HepG2 (cell line): ENCODE results near the gene TSHZ2. TPM values are rescaled to one million over a fixed set of nuclear protein-coding genes. Genes with fewer than 3 reads are reported as not detected.

Source experiments
- ATAC-seq: fragments of 200-7000 bp; cut with Tn5 transposase; 3 replicates; pipeline ENCODE4 v1.9.1; 2020; ENCODE audit warnings: mild to moderate bottlenecking, moderate library complexity
- BruUV-seq: library from RNA; stranded (reverse); fragments of 400-500 nt; replicated peaks from 2 replicates; lab custom pipeline; 2021; lab: Mats Ljungman, UMichigan
- CTCF ChIA-PET: fragments of 300-600 bp; formaldehyde crosslinking; extraction: SDS; loops from one replicate; lab custom pipeline; 2021; ENCODE audit warnings: low total read pairs, inconsistent platforms, low intra/inter-chr PET ratio; lab: Yijun Ruan, JAX
- POLR2A ChIA-PET: fragments of 350-600 bp; sonication (Branson Sonifier 250); formaldehyde crosslinking; loops from one replicate; lab custom pipeline; 2020; ENCODE audit warnings: antibody characterized with exemption, inconsistent platforms; lab: Yijun Ruan, JAX
- DNase-seq: peaks from one replicate; pipeline ENCODE4 v3.0.0-alpha.2; 2015; ENCODE audit warnings: low spot score
- FAIRE-seq: peaks from 3 replicates; lab custom pipeline; 2011; peaks lifted over from hg19 to GRCh38; lab: Jason Lieb, UNC
- H2AFZ ChIP-seq: one replicate; pipeline ENCODE4 v1.6.1; 2011; ENCODE audit warnings: low read length, inconsistent platforms
- H3K27ac ChIP-seq: fragments of 300-600 bp; 3 replicates; pipeline ENCODE4 v1.8.0; 2011; ENCODE audit warnings: mixed run types, mild to moderate bottlenecking, mixed read lengths, low read length, inconsistent platforms; ENCODE audit not compliant: insufficient read depth; ENCODE audit errors: extremely low read length
- H3K27me3 ChIP-seq, 2 experiments: fragments of 200-600 bp in 1 of 2; 2 replicates in 1 of 2; 3 replicates in 1 of 2; pipeline versions ENCODE4 v1.6.0 to v1.8.0; 2011; ENCODE audit warnings: low read length in 2 of 2, mild to moderate bottlenecking in 2 of 2, moderate library complexity in 2 of 2, inconsistent platforms in 1 of 2; ENCODE audit not compliant: insufficient read depth in 2 of 2, control insufficient read depth in 1 of 2
- H3K36me3 ChIP-seq, 2 experiments: fragments of 200-600 bp in 1 of 2; replicated peaks in 1 of 2; 2 replicates in 1 of 2; 3 replicates in 1 of 2; pipeline versions ENCODE4 v1.5.1 to v1.8.0; 2011; ENCODE audit warnings: low read length in 2 of 2, inconsistent platforms in 1 of 2; ENCODE audit not compliant: insufficient read depth in 2 of 2, control insufficient read depth in 1 of 2
- H3K4me1 ChIP-seq: 2 replicates; pipeline ENCODE4 v1.5.1; 2012; ENCODE audit warnings: low read length, inconsistent platforms; ENCODE audit not compliant: insufficient read depth
- H3K4me2 ChIP-seq: 2 replicates; pipeline ENCODE4 v1.6.0; 2011; ENCODE audit warnings: low read depth, low read length, inconsistent platforms
- H3K4me3 ChIP-seq, 3 experiments: fragments of 200-600 bp in 1 of 3; sonication (generic), shearing (Covaris generic) in 1 of 3; replicated peaks in 1 of 3; 2 replicates each; pipeline ENCODE4 v1.5.1; 2011 to 2016; ENCODE audit warnings: low read length in 3 of 3, inconsistent platforms in 2 of 3, low read depth in 2 of 3, mild to moderate bottlenecking in 2 of 3, control low read depth in 1 of 3, mixed read lengths in 1 of 3; ENCODE audit not compliant: insufficient read depth in 1 of 3
- H3K79me2 ChIP-seq: one replicate; pipeline ENCODE4 v1.6.1; 2011; ENCODE audit warnings: low read length, inconsistent platforms; ENCODE audit not compliant: insufficient read depth
- H3K9ac ChIP-seq: 2 replicates; pipeline ENCODE4 v1.6.0; 2011; ENCODE audit warnings: mild to moderate bottlenecking, low read depth, low read length, inconsistent platforms; ENCODE audit not compliant: insufficient read depth
- H3K9me3 ChIP-seq: 2 replicates; pipeline ENCODE4 v1.5.1; 2012; ENCODE audit warnings: mild to moderate bottlenecking, low read length
- H4K20me1 ChIP-seq: 2 replicates; pipeline ENCODE4 v1.6.0; 2011; ENCODE audit warnings: inconsistent platforms, mild to moderate bottlenecking, low read length, moderate library complexity; ENCODE audit not compliant: insufficient read depth
- NRL ChIP-seq: sonication (generic); formaldehyde crosslinking; IDR thresholded peaks from 2 replicates; pipeline ENCODE4 v1.5.0; 2020; ENCODE audit warnings: missing genetic modification reagents, mild to moderate bottlenecking, moderate library complexity, borderline replicate concordance
- PAWR ChIP-seq: sonication (generic); formaldehyde crosslinking; IDR thresholded peaks from 2 replicates; pipeline ENCODE4 v1.4.0; 2020; ENCODE audit warnings: missing genetic modification reagents, mild to moderate bottlenecking, borderline replicate concordance
- TRIM24 ChIP-seq: sonication (generic); formaldehyde crosslinking; IDR thresholded peaks from 2 replicates; pipeline ENCODE4 v1.8.0; 2022; ENCODE audit warnings: mild to moderate bottlenecking, missing genetic modification reagents
- ZNF468 ChIP-seq: sonication (generic); formaldehyde crosslinking; IDR thresholded peaks from 2 replicates; pipeline ENCODE4 v1.8.0; 2022; ENCODE audit warnings: mild to moderate bottlenecking, moderate library complexity, missing genetic modification reagents
- WGBS: methylation state at CpG from one replicate; pipeline ENCODE4 v1.1.6; 2017; ENCODE audit warnings: low lambda C conversion rate; 5-methylcytosine and 5-hydroxymethylcytosine counted together
- in situ Hi-C: cut with HindIII; loops from 2 replicates; pipeline ENCODE4 v1.10.0; 2017; ENCODE audit warnings: low pct_unique_long_range_greater_than_20kb; ENCODE audit not compliant: extremely low pct_ligation_motif_present
- intact Hi-C: fragments of 100-400 bp; cut with micrococcal nuclease; formaldehyde crosslinking; loops from one replicate; pipeline ENCODE4 v1.10.0; 2022; ENCODE audit not compliant: unreplicated experiment
- polyA plus RNA-seq, 8 experiments: library from polyadenylated mRNA; depleted of rRNA in 3 of 8; stranded (reverse) in 7 of 8; unstranded in 1 of 8; fragments of >200 nt; fragmentation: Illumina TruSeq in 4 of 8; extraction: Trizol in 4 of 8; gene quantifications; 2 replicates each; pipeline versions ENCODE4 v1.2.1 to v1.2.3, GENCODE V29; 2011 to 2016; ENCODE audit warnings: low read depth in 4 of 8, missing spikeins in 1 of 8, mixed read lengths in 1 of 8; ENCODE audit not compliant: insufficient read depth in 1 of 8
- total RNA-seq, 5 experiments: library from RNA; depleted of rRNA; stranded (reverse); fragments of >200 nt; fragmentation: Illumina TruSeq; extraction: Trizol; gene quantifications; 2 replicates each; pipeline ENCODE4 v1.2.3, GENCODE V29; 2016; ENCODE audit warnings: low read depth in 1 of 5
- TF ChIP-seq, protein P1 (sequence below): sonication (generic); formaldehyde crosslinking; IDR thresholded peaks from one replicate; pipeline ENCODE4 v1.5.1; 2020; ENCODE audit warnings: mild to moderate bottlenecking, missing genetic modification reagents; ENCODE audit errors: not compliant biosample characterization
- TF ChIP-seq, protein P2 (sequence below): IDR thresholded peaks from 2 replicates; pipeline ENCODE4 v1.6.1; 2016; ENCODE audit warnings: mild to moderate bottlenecking, missing biosample characterization, missing genetic modification reagents
- TF ChIP-seq, protein P3 (sequence below): sonication (generic); formaldehyde crosslinking; IDR thresholded peaks from 2 replicates; pipeline ENCODE4 v1.5.0; 2020; ENCODE audit warnings: mild to moderate bottlenecking, low read depth, missing genetic modification reagents, borderline replicate concordance

Gene TSHZ2
- total and polyA plus RNA-seq, 2 of the 13 experiments (the other 11 are each of a cell fraction or from before 2014, with no cell fraction given): 0.01 TPM; not detected in 1

DNA sequence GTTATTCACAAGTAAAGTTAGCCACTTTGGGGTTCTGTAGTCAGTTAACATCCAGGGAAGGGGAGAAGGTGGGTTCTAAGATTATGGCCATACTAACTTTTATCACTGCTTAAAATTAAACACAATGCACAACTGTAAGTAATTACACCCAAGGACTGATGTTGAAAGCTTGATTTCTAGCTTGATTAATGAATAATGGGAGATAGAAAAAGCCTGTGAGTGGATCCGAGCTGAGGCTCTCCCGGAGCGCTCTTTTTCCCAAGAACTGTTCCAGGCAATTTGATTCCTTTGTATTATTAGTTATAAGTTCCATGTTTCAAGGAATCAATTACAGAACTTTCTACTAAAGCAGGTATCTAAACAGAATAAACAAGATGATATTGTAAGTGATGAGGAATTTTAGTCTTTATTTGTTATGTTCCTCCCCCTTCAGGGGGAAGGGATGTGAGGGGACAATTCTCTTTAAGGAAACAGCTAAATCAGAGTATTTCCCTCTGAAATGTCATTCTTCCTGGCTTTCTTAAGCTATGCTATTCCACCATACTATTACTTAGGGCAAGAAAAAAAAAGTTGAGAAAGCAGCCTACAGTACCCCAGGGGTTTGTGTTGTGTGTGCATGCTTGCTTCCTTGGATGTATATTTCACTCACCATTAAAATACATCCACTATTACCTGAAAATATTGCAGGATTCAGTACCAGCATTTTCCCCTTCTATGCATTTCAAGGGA lies 3.8 kb downstream of the TSHZ2 start:
- Histone ChIP-seq H3K36me3 (no peaks in the 10 kb centered on the region), H3K4me3 (no peak overlapping the region), H3K27ac (no peak overlapping the region), H3K9me3 (no peaks in the 10 kb centered on the region), H2AFZ (no peak overlapping the region), H3K4me2 (no peak overlapping the region), H3K79me2 (no peaks in the 10 kb centered on the region), H3K27me3 (peaks cover 0 to 38% of the 10 kb centered on the region in 2 experiments; a peak in 3 of 5 replicates), H4K20me1 (no peaks in the 10 kb centered on the region), H3K9ac (no peak overlapping the region), H3K4me1 (peaks cover 14% of the 10 kb centered on the region)
- in situ Hi-C loops (no loop called here), intact Hi-C loops (no loop called here)
- TF ChIP-seq, protein P1, sequence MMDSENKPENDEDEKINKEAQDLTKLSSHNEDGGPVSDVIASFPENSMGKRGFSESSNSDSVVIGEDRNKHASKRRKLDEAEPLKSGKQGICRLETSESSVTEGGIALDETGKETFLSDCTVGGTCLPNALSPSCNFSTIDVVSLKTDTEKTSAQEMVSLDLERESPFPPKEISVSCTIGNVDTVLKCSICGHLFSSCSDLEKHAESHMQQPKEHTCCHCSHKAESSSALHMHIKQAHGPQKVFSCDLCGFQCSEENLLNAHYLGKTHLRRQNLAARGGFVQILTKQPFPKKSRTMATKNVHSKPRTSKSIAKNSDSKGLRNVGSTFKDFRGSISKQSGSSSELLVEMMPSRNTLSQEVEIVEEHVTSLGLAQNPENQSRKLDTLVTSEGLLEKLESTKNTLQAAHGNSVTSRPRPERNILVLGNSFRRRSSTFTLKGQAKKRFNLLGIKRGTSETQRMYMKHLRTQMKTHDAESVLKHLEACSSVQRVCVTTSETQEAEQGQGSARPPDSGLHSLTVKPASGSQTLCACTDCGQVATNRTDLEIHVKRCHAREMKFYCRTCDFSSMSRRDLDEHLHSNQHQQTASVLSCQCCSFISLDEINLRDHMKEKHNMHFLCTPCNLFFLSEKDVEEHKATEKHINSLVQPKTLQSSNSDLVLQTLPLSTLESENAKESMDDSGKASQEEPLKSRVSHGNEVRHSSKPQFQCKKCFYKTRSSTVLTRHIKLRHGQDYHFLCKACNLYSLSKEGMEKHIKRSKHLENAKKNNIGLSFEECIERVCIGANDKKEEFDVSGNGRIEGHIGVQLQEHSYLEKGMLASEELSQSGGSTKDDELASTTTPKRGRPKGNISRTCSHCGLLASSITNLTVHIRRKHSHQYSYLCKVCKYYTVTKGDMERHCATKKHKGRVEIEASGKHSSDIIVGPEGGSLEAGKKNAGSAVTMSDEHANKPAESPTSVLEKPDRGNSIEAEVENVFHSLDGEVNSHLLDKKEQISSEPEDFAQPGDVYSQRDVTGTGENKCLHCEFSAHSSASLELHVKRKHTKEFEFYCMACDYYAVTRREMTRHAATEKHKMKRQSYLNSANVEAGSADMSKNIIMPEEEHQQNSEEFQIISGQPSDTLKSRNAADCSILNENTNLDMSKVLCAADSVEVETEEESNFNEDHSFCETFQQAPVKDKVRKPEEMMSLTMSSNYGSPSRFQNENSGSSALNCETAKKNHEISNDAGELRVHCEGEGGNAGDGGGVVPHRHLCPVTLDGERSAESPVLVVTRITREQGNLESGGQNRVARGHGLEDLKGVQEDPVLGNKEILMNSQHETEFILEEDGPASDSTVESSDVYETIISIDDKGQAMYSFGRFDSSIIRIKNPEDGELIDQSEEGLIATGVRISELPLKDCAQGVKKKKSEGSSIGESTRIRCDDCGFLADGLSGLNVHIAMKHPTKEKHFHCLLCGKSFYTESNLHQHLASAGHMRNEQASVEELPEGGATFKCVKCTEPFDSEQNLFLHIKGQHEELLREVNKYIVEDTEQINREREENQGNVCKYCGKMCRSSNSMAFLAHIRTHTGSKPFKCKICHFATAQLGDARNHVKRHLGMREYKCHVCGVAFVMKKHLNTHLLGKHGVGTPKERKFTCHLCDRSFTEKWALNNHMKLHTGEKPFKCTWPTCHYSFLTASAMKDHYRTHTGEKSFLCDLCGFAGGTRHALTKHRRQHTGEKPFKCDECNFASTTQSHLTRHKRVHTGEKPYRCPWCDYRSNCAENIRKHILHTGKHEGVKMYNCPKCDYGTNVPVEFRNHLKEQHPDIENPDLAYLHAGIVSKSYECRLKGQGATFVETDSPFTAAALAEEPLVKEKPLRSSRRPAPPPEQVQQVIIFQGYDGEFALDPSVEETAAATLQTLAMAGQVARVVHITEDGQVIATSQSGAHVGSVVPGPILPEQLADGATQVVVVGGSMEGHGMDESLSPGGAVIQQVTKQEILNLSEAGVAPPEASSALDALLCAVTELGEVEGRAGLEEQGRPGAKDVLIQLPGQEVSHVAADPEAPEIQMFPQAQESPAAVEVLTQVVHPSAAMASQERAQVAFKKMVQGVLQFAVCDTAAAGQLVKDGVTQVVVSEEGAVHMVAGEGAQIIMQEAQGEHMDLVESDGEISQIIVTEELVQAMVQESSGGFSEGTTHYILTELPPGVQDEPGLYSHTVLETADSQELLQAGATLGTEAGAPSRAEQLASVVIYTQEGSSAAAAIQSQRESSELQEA (CRISPR knock-in tag): no peak
- TF ChIP-seq ZNF468 (CRISPR knock-in tag) (no peak), NRL (CRISPR knock-in tag) (no peak), TRIM24 (CRISPR knock-in tag) (no peak), PAWR (CRISPR knock-in tag) (no peak)
- TF ChIP-seq, protein P2, sequence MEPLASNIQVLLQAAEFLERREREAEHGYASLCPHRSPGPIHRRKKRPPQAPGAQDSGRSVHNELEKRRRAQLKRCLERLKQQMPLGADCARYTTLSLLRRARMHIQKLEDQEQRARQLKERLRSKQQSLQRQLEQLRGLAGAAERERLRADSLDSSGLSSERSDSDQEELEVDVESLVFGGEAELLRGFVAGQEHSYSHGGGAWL (CRISPR knock-in tag): no peak
- TF ChIP-seq, protein P3, sequence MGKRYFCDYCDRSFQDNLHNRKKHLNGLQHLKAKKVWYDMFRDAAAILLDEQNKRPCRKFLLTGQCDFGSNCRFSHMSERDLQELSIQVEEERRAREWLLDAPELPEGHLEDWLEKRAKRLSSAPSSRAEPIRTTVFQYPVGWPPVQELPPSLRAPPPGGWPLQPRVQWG (CRISPR knock-in tag): no peak
- FAIRE-seq: no peak
- ATAC-seq: no peak
- POLR2A ChIA-PET: no interaction called here
- 72% methylated on average over 3 of the region's 3 CpGs for WGBS
- DNase-seq: no peak
- no TSS peak for BruUV-seq
- CTCF ChIA-PET: no interaction called here
